GM19239 (cell line): ENCODE measurements around the gene GSAP.
"Not testable (repeated sequence)": the region's sequence is repeated elsewhere in the genome, so short reads cannot be mapped to it uniquely, and the experiment has no call there.

Source experiments
- DNase-seq: peaks from one replicate; pipeline ENCODE4 v3.0.0; 2011; ENCODE audit warnings: low spot score; ENCODE audit not compliant: insufficient read length
- FAIRE-seq: peaks from 2 replicates; lab custom pipeline; 2011; peaks lifted over from hg19 to GRCh38; lab: Jason Lieb, UNC

GSAP gene, protein sequence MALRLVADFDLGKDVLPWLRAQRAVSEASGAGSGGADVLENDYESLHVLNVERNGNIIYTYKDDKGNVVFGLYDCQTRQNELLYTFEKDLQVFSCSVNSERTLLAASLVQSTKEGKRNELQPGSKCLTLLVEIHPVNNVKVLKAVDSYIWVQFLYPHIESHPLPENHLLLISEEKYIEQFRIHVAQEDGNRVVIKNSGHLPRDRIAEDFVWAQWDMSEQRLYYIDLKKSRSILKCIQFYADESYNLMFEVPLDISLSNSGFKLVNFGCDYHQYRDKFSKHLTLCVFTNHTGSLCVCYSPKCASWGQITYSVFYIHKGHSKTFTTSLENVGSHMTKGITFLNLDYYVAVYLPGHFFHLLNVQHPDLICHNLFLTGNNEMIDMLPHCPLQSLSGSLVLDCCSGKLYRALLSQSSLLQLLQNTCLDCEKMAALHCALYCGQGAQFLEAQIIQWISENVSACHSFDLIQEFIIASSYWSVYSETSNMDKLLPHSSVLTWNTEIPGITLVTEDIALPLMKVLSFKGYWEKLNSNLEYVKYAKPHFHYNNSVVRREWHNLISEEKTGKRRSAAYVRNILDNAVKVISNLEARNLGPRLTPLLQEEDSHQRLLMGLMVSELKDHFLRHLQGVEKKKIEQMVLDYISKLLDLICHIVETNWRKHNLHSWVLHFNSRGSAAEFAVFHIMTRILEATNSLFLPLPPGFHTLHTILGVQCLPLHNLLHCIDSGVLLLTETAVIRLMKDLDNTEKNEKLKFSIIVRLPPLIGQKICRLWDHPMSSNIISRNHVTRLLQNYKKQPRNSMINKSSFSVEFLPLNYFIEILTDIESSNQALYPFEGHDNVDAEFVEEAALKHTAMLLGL

DNA sequence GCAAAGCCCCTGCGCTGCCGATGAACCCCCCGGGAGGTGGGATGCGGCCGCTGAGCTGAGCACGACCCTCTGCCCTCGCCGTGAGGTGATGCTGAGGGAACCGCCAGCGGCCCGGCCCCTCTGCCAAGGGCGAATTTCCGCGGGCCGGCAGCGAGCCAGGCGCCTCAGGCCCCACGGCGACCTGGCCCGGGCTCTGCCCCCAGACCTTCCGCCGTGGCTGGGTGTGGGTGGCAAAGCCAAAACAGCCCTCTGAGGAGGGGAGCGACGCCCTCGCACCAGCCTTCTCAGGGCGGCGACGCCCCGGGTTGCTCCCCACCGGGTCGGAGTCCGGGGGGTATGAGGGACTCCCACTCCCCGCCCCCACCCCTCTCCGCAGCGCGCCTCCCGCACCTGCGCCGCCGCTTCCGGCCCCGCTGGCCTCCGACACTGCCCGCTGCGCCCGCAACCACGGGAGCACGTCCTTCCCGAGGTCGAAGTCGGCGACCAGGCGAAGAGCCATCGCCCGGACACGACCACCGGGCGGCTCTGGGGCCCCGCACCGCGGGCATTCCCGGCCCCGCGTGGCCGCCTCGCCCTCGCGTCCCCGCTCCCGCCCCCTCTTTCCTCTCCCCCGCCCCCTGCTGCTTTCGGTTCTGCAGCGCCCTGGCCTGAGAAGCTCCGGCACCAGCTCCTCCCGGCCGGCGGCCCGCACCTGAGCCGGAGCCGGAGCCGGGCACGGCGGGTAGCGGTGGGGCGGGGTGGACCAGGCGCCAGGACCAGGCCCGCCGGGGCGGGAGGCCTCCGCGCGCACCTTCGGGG lies at the start of gene GSAP:
TSS of gene GSAP (minus strand) at position 527 of the 798 bp plus-strand sequence. CDS start at position 499, 28 bp downstream.
- FAIRE-seq (peak; percentile 82), DNase-seq (peak; percentile 53)

DNA sequence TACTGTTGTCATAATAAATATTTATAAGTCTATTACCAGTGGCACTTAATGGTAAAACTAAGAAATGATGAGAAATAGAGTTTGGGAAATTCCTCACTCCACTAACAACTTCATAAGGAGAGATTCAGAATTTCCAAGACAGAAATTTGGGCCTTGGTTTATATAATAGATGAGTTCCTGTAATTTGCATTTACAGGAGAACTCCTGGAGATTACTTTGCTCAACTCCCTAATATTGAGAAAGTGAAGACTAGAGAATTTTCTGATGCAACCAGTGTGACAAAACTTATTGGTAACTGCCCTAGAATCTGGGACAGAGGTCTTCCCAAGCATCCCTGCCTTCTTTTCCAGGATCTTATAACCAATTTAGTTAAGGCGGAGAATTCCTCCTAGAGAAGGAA lies 49.1 kb upstream of the GSAP start:
- DNase-seq (no peak), FAIRE-seq (no peak)

DNA sequence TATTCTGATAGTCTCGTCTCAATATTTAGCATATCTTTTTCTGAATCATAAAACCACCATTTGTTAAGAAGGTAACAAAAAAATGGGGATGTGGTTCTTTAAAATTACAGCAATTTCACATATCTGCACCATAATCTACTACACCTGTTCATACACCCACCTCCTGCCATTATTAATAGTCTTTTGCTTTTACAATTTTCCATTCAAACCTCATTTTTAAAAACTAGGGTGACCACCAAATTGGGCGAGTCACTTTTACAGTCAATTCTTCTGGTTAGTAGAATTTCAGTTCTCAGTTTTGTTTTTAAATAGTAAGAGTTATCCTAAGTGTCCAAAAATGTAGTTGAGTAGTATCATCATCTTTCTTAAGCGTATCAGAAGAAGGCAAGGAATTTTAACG lies 48.4 kb upstream of the GSAP start:
- DNase-seq, result no peak
- FAIRE-seq, result no peak

DNA sequence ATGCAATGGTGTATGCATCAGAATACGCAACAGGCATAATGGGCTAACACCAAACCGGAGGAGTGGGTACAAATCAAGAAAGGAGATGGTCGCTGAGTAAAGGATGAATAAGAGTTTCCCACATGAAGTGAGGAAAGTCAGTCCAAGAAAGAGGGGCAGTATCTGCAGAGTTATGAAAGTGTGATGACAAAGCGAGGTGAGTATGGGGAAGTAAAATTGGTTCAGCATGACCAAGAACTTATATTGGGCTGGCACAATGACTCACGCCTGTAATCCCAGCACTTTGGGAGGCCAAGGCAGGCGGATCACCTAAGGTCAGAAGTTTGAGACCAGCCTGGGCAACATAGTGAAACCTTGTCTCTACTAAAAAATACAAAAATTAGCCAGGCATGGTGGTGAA lies 47.5 kb upstream of the GSAP start:
- FAIRE-seq, result peak; percentile 75
- DNase-seq, result not testable (repeated sequence)

DNA sequence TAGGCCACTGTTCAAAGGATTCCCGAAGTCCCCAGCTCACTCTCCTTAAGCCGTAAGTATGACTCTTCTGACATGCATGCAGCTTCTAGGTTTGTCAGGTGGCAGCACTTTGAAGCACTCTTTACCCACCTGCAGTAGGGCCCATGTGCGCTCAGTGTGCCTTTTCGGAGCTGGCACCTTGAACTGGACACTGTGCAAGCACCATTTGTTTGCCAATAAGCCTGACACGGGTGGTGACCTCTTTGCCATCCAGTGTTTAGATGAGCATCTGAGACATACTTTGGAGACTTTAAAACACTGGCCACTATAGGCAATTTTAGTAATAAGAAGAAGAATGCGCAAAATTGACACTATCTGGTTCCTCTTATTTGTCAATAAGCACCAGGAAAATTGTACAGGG lies 45.7 kb upstream of the GSAP start:
- FAIRE-seq, result no peak

DNA sequence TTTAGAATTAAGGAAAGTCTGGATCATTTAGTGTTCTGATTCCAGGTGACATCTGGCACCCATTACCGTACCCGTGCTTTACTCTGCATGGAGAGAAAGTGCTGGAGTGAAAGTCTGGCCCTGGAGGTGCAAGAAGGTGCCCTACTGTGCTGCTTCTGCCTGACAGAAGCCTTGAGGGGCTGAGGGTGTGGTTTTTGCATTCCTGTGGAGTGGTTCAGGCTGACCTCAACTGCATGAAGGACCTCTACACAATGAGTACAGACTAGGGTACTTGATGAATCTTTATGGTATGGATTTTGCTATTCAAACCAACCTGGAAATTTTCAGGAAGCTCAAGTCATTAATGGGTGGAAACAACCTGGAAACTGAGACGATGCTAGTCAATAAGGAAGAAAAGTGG lies 45.1 kb upstream of the GSAP start:
- FAIRE-seq (no peak), DNase-seq (no peak)

More for the DNA sequence above, 45.7 kb upstream of the GSAP start:
- no peak for DNase-seq

DNA sequence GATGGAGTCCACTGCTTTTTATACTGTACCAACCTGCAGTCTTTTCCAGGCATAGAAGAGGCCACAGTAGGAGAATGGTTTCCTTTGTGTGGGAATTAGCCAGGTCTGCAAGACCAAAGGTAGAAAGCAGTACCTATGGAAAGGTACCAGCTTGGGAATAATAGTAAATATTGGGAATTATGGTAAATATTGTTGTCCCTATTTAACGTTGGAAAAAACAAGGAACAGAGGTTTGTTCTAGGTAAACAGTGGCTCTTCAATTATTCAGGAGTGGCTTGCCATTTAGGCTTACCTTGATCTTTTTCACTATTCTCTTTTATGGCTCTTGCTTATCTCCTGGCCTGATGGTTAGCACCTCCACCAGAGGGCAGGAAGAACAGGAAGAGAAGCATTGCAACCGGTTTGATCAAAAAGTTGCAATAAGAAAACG lies 43.9 kb upstream of the GSAP start:
- no peak for FAIRE-seq
- DNase-seq, result no peak

DNA sequence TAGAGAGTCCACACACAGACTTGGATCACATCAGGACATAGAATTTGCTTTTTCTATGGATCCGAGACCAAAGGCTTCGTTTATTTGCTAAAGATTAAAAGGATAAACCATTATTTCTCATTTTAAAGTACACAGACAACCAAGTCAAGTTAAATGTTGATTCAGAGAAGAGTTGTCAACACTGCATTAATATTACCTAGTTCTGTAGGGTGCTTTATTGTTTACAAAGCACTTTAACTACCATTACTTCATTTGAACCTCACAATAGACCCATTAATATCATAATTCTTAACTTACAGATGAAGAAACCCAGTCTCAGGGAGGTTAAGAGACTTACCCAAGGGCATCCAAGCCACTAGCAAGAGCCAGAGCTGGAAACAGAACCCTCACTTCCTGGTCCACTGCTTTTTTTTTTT lies 43.2 kb upstream of the GSAP start:
- no peak for DNase-seq
- FAIRE-seq, result no peak

DNA sequence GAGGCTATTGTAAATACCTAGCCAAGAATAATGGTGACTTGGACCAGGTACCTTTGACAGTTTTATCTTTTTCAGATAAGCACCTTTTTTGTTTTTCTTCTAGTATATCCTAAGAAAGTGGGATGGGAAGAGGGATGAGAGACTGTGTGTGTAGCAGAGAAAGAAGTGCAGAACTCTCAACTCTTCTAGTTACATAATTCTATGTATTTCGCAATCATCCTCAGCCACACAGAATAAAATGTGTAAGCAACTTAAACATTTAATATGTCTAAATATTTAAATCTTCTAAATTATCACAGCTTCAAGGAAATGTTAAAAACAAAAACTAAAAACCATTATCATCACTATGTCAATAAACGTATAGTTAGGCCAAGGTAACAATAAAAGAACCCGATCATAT lies 42.6 kb upstream of the GSAP start:
- no peak for FAIRE-seq
- DNase-seq, result no peak

DNA sequence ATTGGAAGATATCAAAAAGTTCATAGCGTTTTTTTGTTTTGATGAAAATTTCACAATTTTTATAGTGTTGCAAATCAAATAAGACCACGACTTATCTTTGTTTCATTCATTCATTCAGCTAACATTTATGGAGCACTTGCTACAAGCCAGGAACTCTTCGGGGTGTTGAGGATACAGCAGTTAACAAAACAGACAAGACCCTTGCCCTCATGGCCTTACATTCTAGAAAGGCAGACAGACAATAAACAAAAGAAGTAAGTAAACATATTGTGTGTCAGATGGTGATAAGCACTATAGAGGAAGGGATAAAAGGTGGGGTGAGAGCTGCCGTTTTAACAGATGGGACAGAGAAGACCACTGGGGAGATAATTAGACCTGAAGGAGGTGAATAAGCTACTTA lies 41.6 kb upstream of the GSAP start:
- FAIRE-seq, result no peak
- DNase-seq, result no peak

DNA sequence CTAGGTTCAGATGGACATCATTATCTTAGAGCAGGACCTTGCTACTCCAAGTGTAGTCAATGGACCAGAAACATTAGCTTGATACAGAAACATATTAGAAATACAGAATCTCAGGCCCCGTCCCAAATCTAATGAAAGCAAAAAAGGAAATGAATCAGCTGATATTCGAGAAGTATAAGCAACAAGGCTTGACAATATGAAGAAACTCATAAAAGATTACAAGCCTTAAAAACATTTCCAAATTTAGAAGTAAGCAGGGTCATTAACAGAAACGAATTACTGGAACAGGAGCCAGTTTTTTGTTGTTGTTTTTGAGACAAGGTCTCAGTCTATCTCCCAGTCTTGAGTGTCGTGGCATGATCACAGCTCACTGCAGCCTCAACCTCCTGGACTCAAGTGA lies 40.5 kb upstream of the GSAP start:
- FAIRE-seq, result no peak
- no peak for DNase-seq

DNA sequence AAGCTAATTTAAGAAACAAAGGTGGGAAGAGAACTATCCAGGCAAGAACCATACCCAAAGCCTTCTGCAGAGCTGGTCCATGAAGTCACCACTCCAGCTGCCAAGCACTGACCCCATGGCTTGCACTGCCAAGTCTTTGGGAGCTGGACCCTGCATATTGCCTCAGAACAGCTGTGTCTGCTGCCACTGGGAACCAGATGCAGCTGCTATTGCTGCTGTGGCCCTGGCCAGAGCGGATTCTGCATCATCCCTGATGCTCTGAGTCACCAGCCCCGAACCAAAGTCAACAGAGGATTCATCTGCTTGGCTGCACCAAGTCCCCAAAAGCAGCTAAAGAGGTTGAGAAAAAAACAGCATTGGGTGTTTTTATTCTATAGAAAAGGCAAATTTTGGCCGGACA lies 39.2 kb upstream of the GSAP start:
- FAIRE-seq (no peak), DNase-seq (no peak)

DNA sequence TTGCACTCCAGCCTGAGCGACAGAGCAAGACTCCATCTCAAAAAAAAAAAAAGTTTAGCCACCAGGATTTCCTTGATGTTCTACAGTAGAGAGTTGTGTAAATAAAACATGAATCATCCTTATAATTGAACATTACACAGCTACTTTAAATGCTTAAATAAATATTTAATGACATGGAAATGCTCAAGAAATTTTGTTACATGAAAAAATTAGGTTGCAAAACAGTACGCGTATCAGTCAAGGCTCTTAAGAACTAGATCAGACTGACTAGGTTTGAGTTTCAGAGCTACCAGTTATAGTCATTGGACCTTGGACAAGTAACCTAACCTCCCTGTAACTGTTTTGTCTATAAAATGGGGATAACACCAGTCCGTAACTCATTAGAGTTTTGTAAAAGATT lies 38.7 kb upstream of the GSAP start:
- no peak for DNase-seq
- FAIRE-seq, result no peak

DNA sequence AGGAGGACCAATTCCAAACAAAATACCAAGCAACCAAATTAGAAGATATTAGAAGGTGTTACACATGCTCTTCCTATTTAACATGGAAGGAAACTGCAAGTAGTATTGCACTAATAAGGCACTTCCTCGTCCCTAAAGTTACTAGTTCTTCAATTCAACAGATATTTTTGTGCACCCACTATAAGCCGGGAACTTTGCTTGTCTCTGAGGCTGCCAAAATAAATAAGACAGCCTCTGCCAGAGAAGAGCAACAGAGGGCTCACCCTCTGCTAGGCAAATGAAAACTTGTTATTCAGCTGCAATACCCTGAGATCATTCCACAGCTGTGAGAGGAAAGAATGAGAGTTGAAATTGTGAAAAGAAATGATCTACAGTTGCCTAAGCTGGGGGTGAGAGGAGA lies 37.4 kb upstream of the GSAP start:
- no peak for DNase-seq
- no peak for FAIRE-seq

DNA sequence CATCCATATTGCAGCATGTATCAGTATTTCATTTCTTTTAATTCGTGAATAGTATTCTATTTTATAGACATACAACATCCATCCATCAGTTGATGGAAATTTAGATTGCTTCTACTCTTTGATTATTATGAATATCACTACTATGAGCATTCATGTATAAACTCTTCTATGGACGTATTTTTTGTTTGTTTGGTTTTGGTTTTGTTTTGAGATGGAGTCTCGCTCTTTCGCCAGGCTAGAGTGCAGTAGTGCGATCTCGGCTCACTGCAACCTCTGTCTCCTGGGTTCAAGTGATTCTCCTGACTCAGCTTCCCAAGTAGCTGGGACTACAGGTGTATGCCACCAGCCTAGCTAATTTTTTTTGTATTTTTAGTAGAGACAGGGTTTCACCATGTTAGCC lies 35.8 kb upstream of the GSAP start:
- DNase-seq, FAIRE-seq: not testable (repeated sequence)

DNA sequence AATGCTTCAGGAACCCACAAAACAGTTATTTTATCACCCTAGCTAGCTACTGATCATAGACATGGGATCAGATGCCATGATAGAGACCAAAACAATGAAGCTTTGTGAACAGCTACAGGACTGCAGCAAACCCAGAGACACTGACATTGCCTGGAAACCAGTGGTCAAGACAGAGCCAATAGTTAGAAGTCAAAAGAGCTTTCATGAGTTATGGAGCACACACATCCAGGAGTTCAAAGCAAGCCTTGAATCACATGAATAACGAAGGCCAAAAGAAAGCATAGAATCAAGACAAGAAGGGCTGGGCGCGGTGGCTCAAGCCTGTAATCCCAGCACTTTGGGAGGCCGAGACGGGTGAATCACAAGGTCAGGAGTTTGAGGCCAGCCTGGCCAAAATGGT lies 34.5 kb upstream of the GSAP start:
- FAIRE-seq (no peak), DNase-seq (no peak)

DNA sequence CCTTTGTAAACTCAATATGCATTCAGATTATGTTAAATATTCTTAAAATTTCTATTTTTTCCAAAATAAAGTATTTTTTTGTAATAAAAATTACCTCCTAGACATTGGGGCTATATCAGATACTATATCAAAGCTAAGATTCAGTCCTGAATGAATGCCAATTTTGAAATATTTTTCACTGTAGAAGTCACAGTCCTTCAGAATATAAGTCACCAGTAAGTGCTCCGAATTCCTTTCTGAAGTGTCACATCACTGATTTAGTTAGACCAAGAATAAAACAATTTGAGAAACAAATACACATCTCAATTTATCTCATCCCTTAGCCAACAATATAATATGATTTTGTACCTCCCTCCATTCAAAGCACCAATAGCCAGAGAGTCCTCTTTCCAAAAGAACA lies 33.9 kb upstream of the GSAP start:
- DNase-seq (no peak), FAIRE-seq (no peak)

DNA sequence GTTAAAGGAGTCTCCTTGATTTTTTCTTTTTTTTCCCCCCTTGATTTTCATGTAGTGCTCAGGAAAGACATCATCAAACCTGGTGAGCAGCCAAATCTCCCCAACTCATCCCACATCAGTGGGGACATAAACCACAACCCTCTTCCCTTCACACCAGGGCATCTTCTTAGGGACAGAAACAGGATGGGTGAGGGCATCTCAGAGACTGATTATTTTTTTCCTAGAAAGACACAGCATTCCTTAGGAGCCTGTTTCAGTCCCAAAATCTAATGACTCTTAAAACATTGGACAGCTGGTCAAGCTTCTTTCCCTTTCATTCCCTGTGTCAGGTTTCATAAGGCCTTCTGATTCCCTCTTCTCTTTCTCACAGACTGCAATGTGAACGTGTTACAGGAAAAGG lies 31.5 kb upstream of the GSAP start:
- DNase-seq (no peak), FAIRE-seq (no peak)

DNA sequence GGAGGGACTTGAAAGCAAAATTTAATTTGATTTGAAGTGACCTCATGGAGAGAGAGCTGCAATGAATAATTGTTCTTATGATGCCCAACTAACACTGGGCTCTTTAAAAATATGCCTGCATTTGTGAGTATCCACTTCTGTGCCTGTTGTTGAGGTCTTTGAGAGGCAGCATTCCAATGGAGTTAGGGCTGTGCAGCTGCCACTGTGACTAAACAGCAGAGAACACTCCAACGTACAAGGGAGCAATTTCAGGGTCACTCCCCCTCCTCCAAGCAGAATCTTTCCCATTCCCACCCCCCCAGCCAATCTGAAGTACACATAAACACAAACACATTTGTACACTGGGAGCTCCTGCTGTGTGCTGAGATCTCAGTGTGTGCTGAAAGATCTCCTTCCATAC lies 28.0 kb upstream of the GSAP start:
- no peak for FAIRE-seq
- no peak for DNase-seq

DNA sequence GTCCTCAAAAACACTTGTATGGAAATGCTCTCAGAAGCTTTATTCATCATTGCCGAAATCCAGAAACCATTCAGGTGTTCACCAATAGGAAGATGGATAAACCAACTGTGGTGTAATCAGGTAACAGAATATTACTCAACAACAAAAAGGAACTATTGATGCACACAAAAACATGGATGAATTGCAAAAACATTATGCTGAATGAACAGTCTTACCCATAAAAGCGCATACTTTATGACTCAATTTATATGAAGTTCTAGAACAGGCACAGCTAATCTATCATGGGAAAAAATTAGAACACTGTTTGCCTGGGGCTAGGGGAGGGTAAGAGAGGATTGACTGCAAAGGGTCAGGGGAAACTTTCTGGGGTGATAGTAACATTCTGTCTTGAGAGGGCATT lies 26.9 kb upstream of the GSAP start:
- DNase-seq (no peak), FAIRE-seq (no peak)

DNA sequence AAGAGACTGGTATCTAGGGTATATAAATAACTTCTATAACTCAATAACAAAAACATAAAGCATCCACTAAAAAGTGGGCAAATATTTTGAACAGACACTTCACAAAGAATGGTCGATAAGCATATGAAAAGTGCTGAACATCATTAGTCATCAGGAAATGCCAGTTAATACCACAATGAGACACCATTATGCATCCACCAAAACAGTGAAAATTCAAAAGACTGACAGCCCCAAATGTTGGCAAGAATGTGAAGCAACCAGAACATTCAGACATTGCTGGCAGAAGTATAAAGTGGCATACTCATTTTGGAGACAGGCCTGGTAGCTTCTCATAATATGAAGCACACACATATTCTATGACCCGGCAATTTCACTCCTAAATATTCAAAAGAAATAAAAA lies 26.5 kb upstream of the GSAP start:
- FAIRE-seq (no peak), DNase-seq (no peak)
